T-cell (primary cell): ENCODE data around the gene SCRT2. TPM values are rescaled to one million over a fixed set of nuclear protein-coding genes. Genes with fewer than 3 reads are reported as not detected.

Experiments used
- ATAC-seq, 4 experiments: fragments of 200-7000 bp in 3 of 4; fragments of 150-1000 bp in 1 of 4; cut with Tn5 transposase; replicated peaks in 1 of 4; 1 replicate in 3 of 4; 2 replicates in 1 of 4; pipeline ENCODE4 v1.10.0; 2021; ENCODE audit warnings: moderate library complexity in 3 of 4, mild to moderate bottlenecking in 2 of 4, moderate number of reproducible peaks in 1 of 4
- CTCF ChIA-PET, 2 donors: fragments of 300-600 bp; sonication (Branson Sonifier 250); formaldehyde crosslinking; loops; one replicate each; lab custom pipeline; 2022; ENCODE audit warnings: antibody characterized with exemption in 2 of 2; lab: Charles Lee
- POLR2A ChIA-PET, 2 donors: fragments of 300-600 bp; sonication (Branson Sonifier 250); formaldehyde crosslinking; loops; one replicate each; lab custom pipeline; 2022; ENCODE audit warnings: antibody characterized with exemption in 2 of 2; lab: Charles Lee
- DNase-seq, 35 experiments: peaks; one replicate each; pipeline versions ENCODE4 v3.0.0 to v3.0.0-alpha.2; 2013 to 2023
- H3K27ac ChIP-seq: one replicate; pipeline ENCODE4 v1.5.1; 2013; ENCODE audit warnings: low read length
- H3K27me3 ChIP-seq, 2 experiments: replicated peaks in 1 of 2; 1 replicate in 1 of 2; 2 replicates in 1 of 2; pipeline versions ENCODE4 v1.6.1 to v1.7.0; 2013; ENCODE audit warnings: low read length in 1 of 2, mixed read lengths in 1 of 2; ENCODE audit not compliant: control insufficient read depth in 2 of 2, insufficient read depth in 2 of 2; ENCODE audit errors: extremely low read depth in 1 of 2
- H3K36me3 ChIP-seq, 2 donors: 1 replicate in 1 of 2; 2 replicates in 1 of 2; pipeline versions ENCODE4 v1.6.1 to v1.7.0; 2013; ENCODE audit warnings: low read length in 1 of 2; ENCODE audit not compliant: control insufficient read depth in 2 of 2, insufficient read depth in 1 of 2; ENCODE audit errors: extremely low read depth in 1 of 2
- H3K4me1 ChIP-seq, 2 experiments: 1 replicate in 1 of 2; 2 replicates in 1 of 2; pipeline versions ENCODE4 v1.6.1 to v1.7.0; 2013; ENCODE audit warnings: low read length in 2 of 2, mixed read lengths in 1 of 2; ENCODE audit not compliant: insufficient read depth in 2 of 2, control insufficient read depth in 1 of 2; ENCODE audit errors: extremely low read depth in 1 of 2
- H3K4me3 ChIP-seq, 2 donors: 1 replicate in 1 of 2; 2 replicates in 1 of 2; pipeline versions ENCODE4 v1.5.1 to v1.7.0; 2013; ENCODE audit warnings: mild to moderate bottlenecking in 2 of 2, low read length in 1 of 2, moderate library complexity in 1 of 2; ENCODE audit not compliant: control insufficient read depth in 1 of 2; ENCODE audit errors: extremely low read depth in 1 of 2
- H3K9me3 ChIP-seq: 2 replicates; pipeline ENCODE4 v1.7.0; 2013
- H3K27ac Mint-ChIP-seq, 2 donors: one replicate each; pipeline ENCODE4 v1.8.0; 2020 to 2021; ENCODE audit warnings: mild to moderate bottlenecking in 2 of 2, mixed read lengths in 2 of 2
- H3K27me3 Mint-ChIP-seq, 2 donors: one replicate each; pipeline ENCODE4 v1.8.0; 2021 to 2022; ENCODE audit warnings: mixed read lengths in 2 of 2
- H3K36me3 Mint-ChIP-seq: one replicate; pipeline ENCODE4 v1.8.0; 2021; ENCODE audit warnings: mixed read lengths
- H3K4me1 Mint-ChIP-seq, 3 donors: one replicate each; pipeline ENCODE4 v1.8.0; 2020 to 2022; ENCODE audit warnings: mixed read lengths in 3 of 3, mild to moderate bottlenecking in 1 of 3
- H3K4me3 Mint-ChIP-seq, 3 donors: one replicate each; pipeline ENCODE4 v1.8.0; 2020 to 2022; ENCODE audit warnings: mild to moderate bottlenecking in 3 of 3, mixed read lengths in 3 of 3, moderate library complexity in 3 of 3
- H3K9me3 Mint-ChIP-seq, 3 donors: one replicate each; pipeline ENCODE4 v1.8.0; 2020 to 2022; ENCODE audit warnings: mixed read lengths in 3 of 3
- WGBS: methylation state at CpG from one replicate; pipeline ENCODE4 v1.1.5; 2013; ENCODE audit warnings: missing lambda C conversion rate; ENCODE audit not compliant: insufficient coverage; 5-methylcytosine and 5-hydroxymethylcytosine counted together
- total RNA-seq, 35 experiments: library from RNA in 6 of 35; stranded (reverse) in 6 of 35; fragments of 120-200 nt in 1 of 35; gene quantifications; one replicate each; pipeline versions ENCODE4 v1.2.1 to v1.2.4 and lab custom pipeline; 2013 to 2026

SCRT2 gene
- total RNA-seq, 5 donors from 2014 or later (not counting 1 experiment from before 2014, with no cell fraction given), result not detected

DNA sequence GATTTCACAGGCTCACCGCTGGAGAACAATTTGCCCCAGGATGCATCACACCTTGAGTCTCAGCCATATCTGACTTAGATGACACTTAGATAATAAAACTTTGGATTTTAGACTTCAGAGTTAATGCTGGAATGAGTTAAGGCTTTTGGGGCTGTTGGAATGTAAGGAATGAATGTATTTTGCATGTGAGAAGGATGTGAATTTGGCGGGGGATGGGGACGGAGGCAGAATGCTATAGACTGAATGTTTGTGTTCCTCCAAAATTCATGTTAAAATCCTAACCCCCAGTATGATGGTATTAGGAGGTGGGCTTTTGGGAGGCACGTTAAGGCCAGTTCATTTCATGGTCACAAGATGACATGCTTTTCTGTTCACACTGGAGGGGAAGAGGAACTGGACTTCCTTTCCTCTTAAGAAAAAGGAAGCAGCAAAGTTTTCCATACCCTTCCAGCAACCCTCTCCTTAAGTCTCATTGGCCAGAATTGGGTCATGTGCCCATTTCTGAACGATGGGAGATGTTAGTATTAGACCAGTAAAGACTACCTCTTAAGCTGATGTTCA is 16.8 kb downstream of the SCRT2 start:
- Histone ChIP-seq H3K36me3 (no peaks in the 10 kb centered on the region), H3K27ac (no peak overlapping the region), H3K4me3 (no peak overlapping the region), H3K9me3 (no peaks in the 10 kb centered on the region), H3K27me3 (peaks cover 2 to 43% of the 10 kb centered on the region in 2 experiments), H3K4me1 (peaks cover 0 to 3% of the 10 kb centered on the region in 2 experiments)
- H3K4me3 Mint-ChIP-seq, result no peak overlapping the region
- no peak overlapping the region for H3K27ac Mint-ChIP-seq
- H3K4me1 Mint-ChIP-seq, result peaks cover 0 to 11% (median 8%) of the 10 kb centered on the region in 3 donors
- no peak for DNase-seq
- no peaks in the 10 kb centered on the region for H3K9me3 Mint-ChIP-seq
- peaks cover 51 to 53% of the 10 kb centered on the region in 2 donors for H3K27me3 Mint-ChIP-seq
- ATAC-seq, result no peak
- H3K36me3 Mint-ChIP-seq, result no peaks in the 10 kb centered on the region
- ChIA-PET POLR2A (no interaction called here), CTCF (no interaction called here)
- WGBS, result no CpG with 5 or more reads among the region's 5 CpGs

DNA sequence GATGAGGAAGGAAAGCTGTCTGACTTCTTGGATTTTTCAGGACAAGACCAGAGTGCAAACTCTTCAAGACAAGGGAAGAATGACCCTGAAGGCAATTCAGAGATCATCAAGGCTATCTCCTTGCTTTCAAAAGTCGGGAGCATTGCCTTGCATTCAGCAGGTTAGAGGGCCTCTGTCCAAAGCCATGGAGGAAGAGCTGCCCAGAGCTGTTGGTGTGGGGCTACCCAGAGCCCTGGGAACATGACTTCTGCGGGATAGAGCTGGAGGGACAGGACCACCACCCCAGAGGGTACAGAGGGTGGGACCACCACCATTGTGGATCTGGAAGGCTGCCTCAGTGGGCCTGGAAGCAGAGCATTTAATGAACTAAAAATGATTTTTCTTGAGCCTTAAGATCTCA is 17.4 kb downstream of the SCRT2 start:
- no peak overlapping the region for H3K27ac Mint-ChIP-seq
- no peak for ATAC-seq
- 64% methylated on average over 2 of the region's 2 CpGs for WGBS

DNA sequence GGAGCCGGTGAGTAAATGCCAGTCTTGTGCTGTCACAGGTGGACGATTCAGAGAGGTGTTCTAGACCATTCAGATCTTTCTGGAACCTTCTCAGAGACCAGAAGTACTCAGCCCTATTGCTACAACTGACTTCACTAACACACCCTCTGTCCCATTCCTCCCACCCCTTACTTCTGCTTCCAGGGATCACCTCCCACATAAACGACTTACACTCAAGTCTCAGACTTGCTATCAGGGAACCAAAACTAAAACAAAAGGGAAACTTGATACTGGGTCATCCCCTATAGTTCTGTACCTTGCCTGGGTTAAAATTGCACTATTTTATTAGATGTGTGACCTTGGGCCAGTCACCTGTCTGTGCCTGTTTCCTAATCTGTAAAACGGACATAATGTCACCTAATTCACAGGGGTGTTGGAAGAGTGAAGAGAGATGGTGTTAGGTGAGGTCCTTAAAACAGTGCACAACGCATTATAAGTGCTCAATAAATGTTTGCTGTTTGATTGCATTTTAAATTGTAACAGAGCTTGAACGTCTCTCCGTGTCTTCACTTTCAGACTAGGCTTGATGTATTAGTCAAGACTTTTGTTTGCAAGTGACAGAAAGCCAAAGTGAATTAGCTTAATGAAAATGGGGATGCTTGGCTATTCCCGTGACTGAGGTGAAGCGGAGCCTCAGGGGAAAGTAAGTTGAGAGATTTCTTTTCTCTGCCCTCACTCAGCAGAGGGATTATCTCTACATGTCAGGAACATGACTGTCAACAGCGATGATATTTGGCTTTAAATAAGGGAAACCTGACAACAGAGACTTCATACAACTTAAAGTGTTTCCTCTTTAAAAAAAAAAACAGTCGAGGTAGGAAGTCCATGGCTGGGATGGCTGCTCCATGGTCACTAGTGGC is 19.6 kb downstream of the SCRT2 start:
- peak overlapping the region in 1 of 3 donors; percentile 15 for H3K4me3 Mint-ChIP-seq
- ChIA-PET POLR2A (no interaction called here), CTCF (no interaction called here)

More for the DNA sequence above, 17.4 kb downstream of the SCRT2 start:
- Mint-ChIP-seq H3K9me3 (no peaks in the 10 kb centered on the region), H3K27me3 (peaks cover 49 to 52% of the 10 kb centered on the region in 2 donors), H3K4me3 (no peak overlapping the region), H3K4me1 (peaks cover 0 to 14% (median 12%) of the 10 kb centered on the region in 3 donors), H3K36me3 (no peaks in the 10 kb centered on the region)
- no peak for DNase-seq
- POLR2A ChIA-PET, result no interaction called here
- Histone ChIP-seq H3K4me1 (peaks cover 0 to 7% of the 10 kb centered on the region in 2 experiments), H3K27ac (no peak overlapping the region), H3K36me3 (no peaks in the 10 kb centered on the region), H3K27me3 (peaks cover 2 to 38% of the 10 kb centered on the region in 2 experiments), H3K4me3 (no peak overlapping the region), H3K9me3 (no peaks in the 10 kb centered on the region)
- CTCF ChIA-PET, result no interaction called here

DNA sequence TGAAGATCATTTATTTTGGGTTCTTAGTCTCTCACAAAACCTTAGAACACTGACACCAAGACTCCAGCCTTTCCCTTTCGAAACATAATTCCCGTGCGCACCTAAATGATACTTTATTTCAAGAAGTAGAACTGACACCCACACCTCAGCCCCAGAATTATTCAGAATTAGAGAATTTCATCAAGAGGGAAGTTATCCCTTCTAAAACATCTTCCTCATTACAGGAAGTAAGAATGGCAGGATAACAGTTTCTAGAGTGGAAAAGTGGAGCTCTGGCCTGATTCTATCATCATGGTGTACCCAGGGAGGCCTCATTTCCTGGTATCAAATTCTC is 21.2 kb downstream of the SCRT2 start:
- no peak overlapping the region for H3K27ac Mint-ChIP-seq
- Histone ChIP-seq H3K36me3 (no peaks in the 10 kb centered on the region), H3K4me3 (no peak overlapping the region), H3K27me3 (peaks cover 2 to 5% of the 10 kb centered on the region in 2 experiments), H3K4me1 (peaks cover 0 to 20% of the 10 kb centered on the region in 2 experiments), H3K9me3 (no peaks in the 10 kb centered on the region), H3K27ac (no peak overlapping the region)
- ATAC-seq (no peak), DNase-seq (no peak)
- no peaks in the 10 kb centered on the region for H3K9me3 Mint-ChIP-seq
- ChIA-PET POLR2A (no interaction called here), CTCF (no interaction called here)
- no CpG with 5 or more reads among the region's 3 CpGs for WGBS
- peaks cover 9 to 38% (median 25%) of the 10 kb centered on the region in 3 donors for H3K4me1 Mint-ChIP-seq
- peaks cover 17 to 33% of the 10 kb centered on the region in 2 donors for H3K27me3 Mint-ChIP-seq
- H3K4me3 Mint-ChIP-seq, result peak overlapping the region; percentile 61 to 81 (median 77)
- no peaks in the 10 kb centered on the region for H3K36me3 Mint-ChIP-seq

More for the DNA sequence above, 19.6 kb downstream of the SCRT2 start:
- no peak overlapping the region for H3K4me3 ChIP-seq
- ATAC-seq (no peak), DNase-seq (no peak)
- H3K27ac Mint-ChIP-seq, result no peak overlapping the region
- no peaks in the 10 kb centered on the region for H3K36me3 ChIP-seq
- H3K4me1 ChIP-seq, result peaks cover 0 to 20% of the 10 kb centered on the region in 2 experiments
- 87% methylated on average over 6 of the region's 11 CpGs for WGBS
- H3K27me3 ChIP-seq, result peaks cover 2 to 19% of the 10 kb centered on the region in 2 experiments
- peaks cover 32 to 41% of the 10 kb centered on the region in 2 donors for H3K27me3 Mint-ChIP-seq
- no peaks in the 10 kb centered on the region for H3K36me3 Mint-ChIP-seq
- H3K4me1 Mint-ChIP-seq, result peaks cover 9 to 29% (median 22%) of the 10 kb centered on the region in 3 donors
- no peaks in the 10 kb centered on the region for H3K9me3 Mint-ChIP-seq
- H3K9me3 ChIP-seq, result no peaks in the 10 kb centered on the region
- H3K27ac ChIP-seq, result no peak overlapping the region

DNA sequence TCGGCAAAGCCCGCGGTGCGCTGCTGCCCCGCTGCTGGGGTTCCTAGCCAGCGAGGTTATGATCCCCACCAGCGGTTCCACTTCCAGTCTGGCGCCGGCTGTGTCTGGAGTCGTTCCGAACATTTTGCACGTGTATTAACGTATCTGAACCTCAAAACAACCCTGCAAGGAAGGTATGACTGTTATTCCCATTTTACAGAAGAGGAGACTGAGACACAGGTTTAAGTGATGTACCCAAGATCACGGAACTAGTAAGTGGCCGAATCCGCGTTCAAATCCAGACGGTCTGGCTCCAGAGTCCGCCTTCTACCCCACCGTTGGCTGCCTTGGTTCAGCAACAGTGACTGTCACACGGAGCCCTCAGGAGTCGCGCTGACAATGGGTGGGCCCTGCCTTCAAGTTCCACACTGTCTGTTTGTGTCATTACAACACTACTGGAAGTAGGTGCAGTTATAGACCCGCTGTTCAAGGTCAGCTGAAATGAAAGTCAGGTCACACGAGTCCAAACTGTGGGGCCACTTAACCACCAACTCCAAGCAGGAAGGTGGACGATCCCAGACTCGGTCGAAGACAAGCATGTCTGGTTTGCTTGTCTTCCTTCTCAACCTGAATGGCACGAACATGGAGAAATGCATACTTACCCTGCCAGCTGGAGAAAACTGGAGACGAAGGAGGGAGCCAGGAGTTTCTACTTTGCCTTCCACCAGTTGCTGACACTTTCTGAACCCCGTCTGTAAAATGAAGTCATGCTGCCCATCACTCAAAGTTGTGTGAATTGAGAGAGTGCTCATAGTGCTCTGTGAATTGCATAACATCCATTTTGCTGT is 21.8 kb downstream of the SCRT2 start:
- H3K27ac ChIP-seq, result peak overlapping the region; percentile 38
- peak overlapping the region; percentile 45 to 80 for H3K27ac Mint-ChIP-seq

DNA sequence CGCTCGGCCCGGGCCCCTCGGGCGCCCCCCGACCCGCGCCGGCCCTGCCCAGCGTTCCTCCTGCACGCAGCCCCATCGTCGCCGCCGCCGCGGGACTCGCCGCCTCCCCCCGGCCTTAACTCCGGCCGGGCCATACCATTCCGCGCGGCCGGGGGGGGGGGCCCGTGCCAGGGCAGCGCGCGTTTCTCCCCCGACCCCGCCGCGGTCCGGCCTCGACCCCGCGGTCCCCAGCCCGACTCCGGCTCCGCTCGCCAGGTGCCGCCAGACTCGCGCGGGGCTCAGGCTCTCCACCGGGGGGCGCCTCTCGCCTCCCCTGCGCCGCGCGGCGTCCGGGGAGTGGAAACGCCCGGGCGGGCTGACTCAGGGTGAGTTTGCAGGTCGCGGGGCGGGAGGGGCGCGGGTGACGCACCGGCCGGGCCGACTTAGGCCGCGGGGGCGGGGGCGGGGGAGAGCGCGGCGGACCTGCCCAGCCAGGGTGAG is 22.5 kb downstream of the SCRT2 start, which contains the start of gene SRXN1:
TSS of gene SRXN1 (minus strand) at position 91 of the 480 bp plus-strand sequence. CDS start at position 76, 15 bp downstream.
- Mint-ChIP-seq H3K4me3 (peak within 1 kb of the TSS; percentile 70 to 81 (median 78)), H3K27ac (peak within 1 kb of the TSS; percentile 75 to 80), H3K27me3 (peaks cover 8 to 22% of the 10 kb centered on the region in 2 donors), H3K9me3 (no peaks in the 10 kb centered on the region), H3K36me3 (peaks cover 10% of the 10 kb centered on the region), H3K4me1 (peaks cover 9 to 38% (median 25%) of the 10 kb centered on the region in 3 donors)
- H3K36me3 ChIP-seq, result no peaks in the 10 kb centered on the region
- CTCF ChIA-PET, result no interaction called here
- WGBS, result 0% methylated on average over 74 of the region's 74 CpGs
- peak within 1 kb of the TSS; percentile 68 for H3K27ac ChIP-seq
- peaks cover 0 to 20% of the 10 kb centered on the region in 2 experiments for H3K4me1 ChIP-seq
- POLR2A ChIA-PET, result no interaction called here
- peak within 1 kb of the TSS; percentile 50 to 73 for H3K4me3 ChIP-seq
- H3K27me3 ChIP-seq, result peaks cover 2% of the 10 kb centered on the region in 2 experiments
- H3K9me3 ChIP-seq, result no peaks in the 10 kb centered on the region
- peak; percentile 36 to 80 (median 62) for DNase-seq
- peak; percentile 91 to 95 (median 92) for ATAC-seq

More for the DNA sequence above, 21.8 kb downstream of the SCRT2 start:
- DNase-seq (no peak), ATAC-seq (no peak)
- peaks cover 9 to 38% (median 25%) of the 10 kb centered on the region in 3 donors for H3K4me1 Mint-ChIP-seq
- Histone ChIP-seq H3K9me3 (no peaks in the 10 kb centered on the region), H3K36me3 (no peaks in the 10 kb centered on the region), H3K4me1 (peaks cover 0 to 20% of the 10 kb centered on the region in 2 experiments), H3K27me3 (peaks cover 2 to 4% of the 10 kb centered on the region in 2 experiments), H3K4me3 (peak overlapping the region; percentile 39 to 56)
- 45% methylated on average over 25 of the region's 31 CpGs for WGBS
- peaks cover 13 to 28% of the 10 kb centered on the region in 2 donors for H3K27me3 Mint-ChIP-seq
- peaks cover 3% of the 10 kb centered on the region for H3K36me3 Mint-ChIP-seq
- H3K9me3 Mint-ChIP-seq, result no peaks in the 10 kb centered on the region
- ChIA-PET CTCF (no interaction called here), POLR2A (no interaction called here)
- H3K4me3 Mint-ChIP-seq, result peak overlapping the region; percentile 61 to 81 (median 77)
